Esophagus squamous epithelium (tissue), 5 donors: ENCODE data around the gene KAT6B. TPM values are rescaled to one million over a fixed set of nuclear protein-coding genes. Genes with fewer than 3 reads are reported as not detected.

Experiments used
- DNase-seq: peaks from one replicate; lab custom pipeline; 2025; lab: John Stamatoyannopoulos, UW
- H3K27ac ChIP-seq, 4 donors: fragments of 200-600 bp; sonication (generic); one replicate each; pipeline ENCODE4 v1.5.1; 2016 to 2019; ENCODE audit warnings: mild to moderate bottlenecking in 1 of 4
- H3K27me3 ChIP-seq, 4 donors: fragments of 200-600 bp; sonication (generic); 1 replicate in 3 of 4; 2 replicates in 1 of 4; pipeline versions ENCODE4 v1.5.1 to v1.6.0; 2017 to 2021; ENCODE audit warnings: antibody characterized with exemption in 1 of 4
- H3K36me3 ChIP-seq, 3 donors: fragments of 200-600 bp; sonication (generic); one replicate each; pipeline ENCODE4 v1.5.1; 2016 to 2019
- H3K4me1 ChIP-seq, 3 donors: fragments of 200-600 bp; sonication (generic); one replicate each; pipeline ENCODE4 v1.5.1; 2017 to 2019
- H3K4me3 ChIP-seq, 4 donors: fragments of 200-600 bp; sonication (generic); 1 replicate in 3 of 4; 2 replicates in 1 of 4; pipeline ENCODE4 v1.5.1; 2016 to 2019; ENCODE audit warnings: mild to moderate bottlenecking in 2 of 4, moderate library complexity in 1 of 4
- H3K9me3 ChIP-seq, 3 donors: fragments of 200-600 bp; sonication (generic); one replicate each; pipeline ENCODE4 v1.5.1; 2016 to 2019
- CTCF ChIP-seq, 6 experiments: fragments of 450-650 bp in 4 of 6; fragments of 200-600 bp in 2 of 6; sonication (generic) in 2 of 6; IDR thresholded peaks; one replicate each; pipeline ENCODE4 v1.5.1; 2016 to 2019; ENCODE audit warnings: antibody characterized with exemption in 6 of 6, mild to moderate bottlenecking in 4 of 6, moderate library complexity in 4 of 6
- POLR2A ChIP-seq, 4 donors: fragments of 450-650 bp; IDR thresholded peaks; one replicate each; pipeline ENCODE4 v1.6.1; 2017; ENCODE audit warnings: antibody characterized with exemption in 4 of 4, mild to moderate bottlenecking in 4 of 4, moderate library complexity in 3 of 4
- whole genome bisulfite sequencing, 2 donors: methylation state at CpG; one replicate each; pipeline ENCODE4 v1.1.5; 2018; 5-methylcytosine and 5-hydroxymethylcytosine counted together
- intact Hi-C: fragments of 100-400 bp; cut with DNase I; formaldehyde crosslinking; loops from one replicate; pipeline ENCODE4 v1.15.0; 2022
- total RNA-seq, 4 donors: library from RNA; depleted of rRNA; stranded (reverse); fragments of >200 nt; gene quantifications; one replicate each; pipeline ENCODE4 v1.1.0, GENCODE V29; 2016
- donor health status: DM: yes; HTN: yes; CAD: no.

KAT6B gene
- total RNA-seq, 4 donors from 2014 or later: 13.1 to 48.8 (median 22.4) TPM

- Histone ChIP-seq H3K4me3 (no peak overlapping the region), H3K4me1 (peaks cover 32 to 94% (median 46%) of the 10 kb centered on the region in 3 donors), H3K27ac (peak overlapping the region in 3 of 4 donors; percentile 54 to 84 (median 82)), H3K36me3 (no peaks in the 10 kb centered on the region), H3K9me3 (no peaks in the 10 kb centered on the region), H3K27me3 (no peaks in the 10 kb centered on the region)
- intact Hi-C loops: no loop called here
- DNase-seq: no peak
- TF ChIP-seq POLR2A (IDR thresholded peaks at IDR 0.05) (no peak), CTCF (IDR thresholded peaks at IDR 0.05) (no peak)
- WGBS, 2 donors: 87 to 93% methylated on average over 2 to 4 of the region's 4 CpGs
These were observed 100.6 kb downstream of the KAT6B start for GRCh38 chr10:74926791-74927585.

- TF ChIP-seq POLR2A (IDR thresholded peaks at IDR 0.05): no peak
- TF ChIP-seq CTCF (IDR thresholded peaks at IDR 0.05): no peak
- DNase-seq: no peak
- Histone ChIP-seq H3K27me3 (no peaks in the 10 kb centered on the region), H3K9me3 (no peaks in the 10 kb centered on the region), H3K4me3 (no peak overlapping the region), H3K27ac (peak overlapping the region in 3 of 4 donors; percentile 54 to 84 (median 82)), H3K4me1 (peaks cover 30 to 91% (median 41%) of the 10 kb centered on the region in 3 donors), H3K36me3 (no peaks in the 10 kb centered on the region)
- intact Hi-C loops: no loop called here
- 44 to 45% methylated on average over 2 of the region's 2 CpGs for WGBS, 2 donors
These were observed 101.3 kb downstream of the KAT6B start for GRCh38 chr10:74927701-74928100.

GRCh38 chr10:74928742-74929191 is 102.4 kb downstream of the KAT6B start:
- WGBS, 2 donors: 61 to 82% methylated on average over 2 of the region's 2 CpGs
- Histone ChIP-seq H3K27me3 (no peaks in the 10 kb centered on the region), H3K36me3 (no peaks in the 10 kb centered on the region), H3K4me3 (no peak overlapping the region), H3K27ac (peak overlapping the region in 3 of 4 donors; percentile 32 to 84 (median 82)), H3K9me3 (no peaks in the 10 kb centered on the region), H3K4me1 (peaks cover 23 to 91% (median 38%) of the 10 kb centered on the region in 3 donors)
- intact Hi-C loops: no loop called here
- no peak for DNase-seq
- TF ChIP-seq CTCF (IDR thresholded peaks at IDR 0.05) (no peak), POLR2A (IDR thresholded peaks at IDR 0.05) (no peak)

GRCh38 chr10:74929197-74929596 is 102.8 kb downstream of the KAT6B start:
- DNase-seq: no peak
- H3K36me3 ChIP-seq: no peaks in the 10 kb centered on the region
- peaks cover 20 to 91% (median 33%) of the 10 kb centered on the region in 3 donors for H3K4me1 ChIP-seq
- H3K27me3 ChIP-seq: no peaks in the 10 kb centered on the region
- intact Hi-C loops: no loop called here
- H3K4me3 ChIP-seq: no peak overlapping the region
- WGBS, 2 donors: 45 to 51% methylated on average over 5 of the region's 5 CpGs
- TF ChIP-seq CTCF (IDR thresholded peaks at IDR 0.05): no peak
- no peak for TF ChIP-seq POLR2A (IDR thresholded peaks at IDR 0.05)
- no peaks in the 10 kb centered on the region for H3K9me3 ChIP-seq
- H3K27ac ChIP-seq: peak overlapping the region in 3 of 4 donors; percentile 32 to 84 (median 82)

GRCh38 chr10:74930965-74931364 is 104.6 kb downstream of the KAT6B start:
- H3K4me3 ChIP-seq: no peak overlapping the region
- DNase-seq: no peak
- H3K36me3 ChIP-seq: no peaks in the 10 kb centered on the region
- TF ChIP-seq CTCF (IDR thresholded peaks at IDR 0.05): no peak
- TF ChIP-seq POLR2A (IDR thresholded peaks at IDR 0.05): no peak
- 71 to 80% methylated on average over 3 of the region's 3 CpGs for WGBS, 2 donors
- H3K27ac ChIP-seq: peak overlapping the region in 3 of 4 donors; percentile 66 to 84 (median 82)
- intact Hi-C loops: no loop called here
- H3K4me1 ChIP-seq: peaks cover 13 to 83% (median 23%) of the 10 kb centered on the region in 3 donors
- no peaks in the 10 kb centered on the region for H3K9me3 ChIP-seq
- H3K27me3 ChIP-seq: no peaks in the 10 kb centered on the region
